ENCODE results near the gene PODNL1. TPM values are rescaled to one million over a fixed set of nuclear protein-coding genes. Genes with fewer than 3 reads are reported as not detected.
A peak's percentile ranks its signal among the peaks of the same experiment; 100 is the strongest.

The PODNL1 gene
- total RNA-seq, 1 donor from 2014 or later = not detected

DNA sequence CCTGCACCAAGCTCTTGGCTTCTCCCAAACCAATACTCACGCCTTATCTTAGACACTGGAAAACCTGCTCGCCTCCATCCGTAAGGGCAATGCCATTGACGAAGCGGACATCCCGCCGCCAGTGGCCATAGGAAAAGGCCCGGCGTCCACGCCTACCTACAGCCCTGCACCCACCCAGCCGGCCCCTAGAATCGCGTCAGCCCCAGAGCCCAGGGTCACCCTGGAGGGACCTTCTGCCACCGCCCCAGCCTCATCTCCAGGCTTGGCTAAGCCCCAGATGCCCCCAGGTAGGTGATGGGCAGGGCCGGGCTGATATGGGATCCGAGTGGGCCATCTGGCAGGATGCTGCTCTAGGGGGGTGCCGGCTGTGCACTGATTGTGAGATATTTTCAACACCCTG is 24.9 kb downstream of the PODNL1 start:
- TF ChIP-seq, protein P1, sequence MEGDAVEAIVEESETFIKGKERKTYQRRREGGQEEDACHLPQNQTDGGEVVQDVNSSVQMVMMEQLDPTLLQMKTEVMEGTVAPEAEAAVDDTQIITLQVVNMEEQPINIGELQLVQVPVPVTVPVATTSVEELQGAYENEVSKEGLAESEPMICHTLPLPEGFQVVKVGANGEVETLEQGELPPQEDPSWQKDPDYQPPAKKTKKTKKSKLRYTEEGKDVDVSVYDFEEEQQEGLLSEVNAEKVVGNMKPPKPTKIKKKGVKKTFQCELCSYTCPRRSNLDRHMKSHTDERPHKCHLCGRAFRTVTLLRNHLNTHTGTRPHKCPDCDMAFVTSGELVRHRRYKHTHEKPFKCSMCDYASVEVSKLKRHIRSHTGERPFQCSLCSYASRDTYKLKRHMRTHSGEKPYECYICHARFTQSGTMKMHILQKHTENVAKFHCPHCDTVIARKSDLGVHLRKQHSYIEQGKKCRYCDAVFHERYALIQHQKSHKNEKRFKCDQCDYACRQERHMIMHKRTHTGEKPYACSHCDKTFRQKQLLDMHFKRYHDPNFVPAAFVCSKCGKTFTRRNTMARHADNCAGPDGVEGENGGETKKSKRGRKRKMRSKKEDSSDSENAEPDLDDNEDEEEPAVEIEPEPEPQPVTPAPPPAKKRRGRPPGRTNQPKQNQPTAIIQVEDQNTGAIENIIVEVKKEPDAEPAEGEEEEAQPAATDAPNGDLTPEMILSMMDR (IDR thresholded peaks at IDR 0.05; ENCODE audit: unreplicated experiment) = no peak
- Mint-ChIP-seq H3K9me3 (ENCODE audit: low read depth) (no peaks in the 10 kb centered on the region), H3K36me3 (ENCODE audit: insufficient read depth) (peaks cover 15% of the 10 kb centered on the region), H3K4me3 (ENCODE audit: low read depth) (no peak overlapping the region), H3K27me3 (no peaks in the 10 kb centered on the region), H3K4me1 (ENCODE audit: low read depth) (no peaks in the 10 kb centered on the region), H3K27ac (no peak overlapping the region)
- DNase-seq (ENCODE audit: low spot score, unreplicated experiment) = no peak

DNA sequence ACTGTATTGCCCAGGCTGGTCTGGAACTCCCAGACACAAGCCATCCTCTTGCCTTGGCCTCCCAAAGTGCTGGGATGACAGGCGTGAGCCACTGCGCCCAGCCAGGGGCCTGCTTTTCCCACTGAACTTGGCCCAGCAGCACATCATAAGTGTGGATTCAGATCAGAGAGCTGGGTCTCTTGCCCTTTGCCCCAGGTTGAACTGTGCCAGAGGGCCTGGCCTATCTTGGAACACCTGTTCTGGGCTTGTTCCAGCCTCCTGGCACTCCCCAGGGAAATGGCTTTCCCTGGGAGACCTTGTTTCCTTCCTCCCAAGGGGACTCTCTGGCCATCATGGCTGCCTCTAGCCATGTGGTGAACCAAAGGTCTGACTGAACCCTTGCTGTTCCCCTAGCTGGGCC is 28.8 kb downstream of the PODNL1 start:
- no peak for DNase-seq (ENCODE audit: low spot score, unreplicated experiment)
- H3K4me3 Mint-ChIP-seq (ENCODE audit: low read depth) = no peak overlapping the region
- TF ChIP-seq, protein P1 (IDR thresholded peaks at IDR 0.05; ENCODE audit: unreplicated experiment) = no peak
- no peak overlapping the region for H3K27ac Mint-ChIP-seq
- H3K27me3 Mint-ChIP-seq = peaks cover 3% of the 10 kb centered on the region
- peaks cover 5% of the 10 kb centered on the region for H3K4me1 Mint-ChIP-seq (ENCODE audit: low read depth)
- peaks cover 8% of the 10 kb centered on the region for H3K36me3 Mint-ChIP-seq (ENCODE audit: insufficient read depth)
- no peaks in the 10 kb centered on the region for H3K9me3 Mint-ChIP-seq (ENCODE audit: low read depth)

DNA sequence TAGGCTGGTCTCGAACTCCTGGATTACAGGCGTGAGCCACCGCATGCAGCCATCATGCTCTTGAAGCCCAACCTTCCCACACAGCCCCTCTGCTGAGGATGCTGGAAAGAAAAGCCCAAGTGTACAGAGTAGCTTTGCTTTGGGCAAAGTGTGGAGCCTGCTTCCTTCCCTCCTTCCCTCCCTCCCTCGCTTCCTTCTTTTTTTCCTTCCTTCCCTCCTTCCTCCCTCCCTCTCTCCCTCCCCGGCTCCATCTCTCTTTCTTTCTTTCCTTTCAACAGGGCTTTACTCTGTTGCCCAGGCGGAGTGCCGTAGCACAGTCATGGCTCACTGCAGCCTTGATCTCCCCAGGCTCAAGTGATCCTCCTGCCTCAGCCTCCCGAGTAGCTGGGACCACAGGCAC is 29.5 kb downstream of the PODNL1 start:
- Mint-ChIP-seq H3K27ac (no peak overlapping the region), H3K4me1 (ENCODE audit: low read depth) (peaks cover 5% of the 10 kb centered on the region), H3K27me3 (peaks cover 3% of the 10 kb centered on the region), H3K4me3 (ENCODE audit: low read depth) (no peak overlapping the region), H3K9me3 (ENCODE audit: low read depth) (no peaks in the 10 kb centered on the region), H3K36me3 (ENCODE audit: insufficient read depth) (peaks cover 8% of the 10 kb centered on the region)
- TF ChIP-seq, protein P1 (IDR thresholded peaks at IDR 0.05; ENCODE audit: unreplicated experiment) = no peak
- DNase-seq (ENCODE audit: low spot score, unreplicated experiment) = no peak

DNA sequence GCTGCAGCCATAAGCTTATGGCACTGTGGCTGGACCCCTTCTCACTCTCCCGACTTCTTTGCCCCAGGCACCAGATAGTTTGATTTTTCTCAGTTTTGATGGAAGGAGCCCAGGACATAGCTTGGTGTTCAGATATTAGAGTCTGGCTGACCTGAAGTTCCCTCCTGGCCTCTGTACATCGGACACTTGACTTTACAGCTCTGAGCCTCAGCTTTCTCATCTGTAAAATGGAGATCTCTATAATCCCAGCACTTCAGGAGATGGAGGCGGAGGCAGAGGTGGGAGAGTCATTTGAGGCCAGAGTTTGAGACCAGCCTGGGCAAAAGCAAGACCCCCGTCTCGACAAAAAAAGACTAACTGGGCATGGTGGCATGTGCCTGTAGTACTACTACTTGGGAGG is 31.3 kb downstream of the PODNL1 start:
- TF ChIP-seq, protein P1 (IDR thresholded peaks at IDR 0.05; ENCODE audit: unreplicated experiment) = no peak
- Mint-ChIP-seq H3K36me3 (ENCODE audit: insufficient read depth) (peaks cover 8% of the 10 kb centered on the region), H3K4me3 (ENCODE audit: low read depth) (peak overlapping the region; percentile 84), H3K4me1 (ENCODE audit: low read depth) (peaks cover 5% of the 10 kb centered on the region), H3K27ac (peak overlapping the region; percentile 31), H3K27me3 (peaks cover 3% of the 10 kb centered on the region), H3K9me3 (ENCODE audit: low read depth) (no peaks in the 10 kb centered on the region)
- DNase-seq (ENCODE audit: low spot score, unreplicated experiment) = no peak

DNA sequence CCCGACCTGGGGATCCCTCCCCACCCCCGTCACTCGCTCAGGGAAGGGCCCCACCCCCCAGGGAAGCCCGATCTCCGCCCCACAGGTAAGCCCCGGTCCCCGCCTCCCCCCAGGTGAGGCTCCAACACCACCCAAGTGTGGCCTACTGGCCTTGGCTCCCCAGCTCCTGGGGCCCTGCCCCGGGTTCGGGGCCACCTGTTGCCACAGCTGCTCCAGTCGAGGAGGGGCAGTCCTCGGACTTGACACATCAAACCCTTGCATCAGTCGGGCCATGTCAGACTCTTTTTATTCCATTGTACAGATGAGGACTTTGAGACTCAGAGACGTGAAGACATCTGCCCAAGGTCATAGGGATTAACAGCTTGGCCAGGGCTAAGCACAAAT is 31.7 kb downstream of the PODNL1 start:
- Mint-ChIP-seq H3K36me3 (ENCODE audit: insufficient read depth) (peaks cover 8% of the 10 kb centered on the region), H3K4me3 (ENCODE audit: low read depth) (peak overlapping the region; percentile 84), H3K9me3 (ENCODE audit: low read depth) (no peaks in the 10 kb centered on the region), H3K27ac (peak overlapping the region; percentile 31), H3K27me3 (peaks cover 3% of the 10 kb centered on the region), H3K4me1 (ENCODE audit: low read depth) (peaks cover 5% of the 10 kb centered on the region)
- no peak for DNase-seq (ENCODE audit: low spot score, unreplicated experiment)
- TF ChIP-seq, protein P1 (IDR thresholded peaks at IDR 0.05; ENCODE audit: unreplicated experiment) = no peak
